ENCODE results near the gene SCFD2.
"Not testable (repeated sequence)": the region's sequence is repeated elsewhere in the genome, so short reads cannot be mapped to it uniquely, and the experiment has no call there.

SCFD2 gene

GRCh38 chr4:52850406-52851124 lies 515.3 kb downstream of the SCFD2 start:
- no peak for DNase-seq (ENCODE audit: low spot score)

GRCh38 chr4:52848254-52848653 lies 517.6 kb downstream of the SCFD2 start:
- no peak for DNase-seq (ENCODE audit: low spot score)

- DNase-seq (ENCODE audit: low spot score), result no peak
These were observed 519.4 kb downstream of the SCFD2 start for GRCh38 chr4:52846502-52846901.

GRCh38 chr4:52844596-52844995 lies 521.3 kb downstream of the SCFD2 start:
- DNase-seq (ENCODE audit: low spot score), result no peak

GRCh38 chr4:52843958-52844357 lies 521.9 kb downstream of the SCFD2 start:
- no peak for DNase-seq (ENCODE audit: low spot score)

- DNase-seq (ENCODE audit: low spot score), result no peak
These were observed 522.5 kb downstream of the SCFD2 start for GRCh38 chr4:52843351-52843750.

- no peak for DNase-seq (ENCODE audit: low spot score)
These were observed 523.1 kb downstream of the SCFD2 start for GRCh38 chr4:52842792-52843191.

GRCh38 chr4:52841682-52842456 lies 524.0 kb downstream of the SCFD2 start:
- DNase-seq (ENCODE audit: low spot score), result no peak

- DNase-seq (ENCODE audit: low spot score), result no peak
These were observed 525.1 kb downstream of the SCFD2 start for GRCh38 chr4:52840531-52841370.

- DNase-seq (ENCODE audit: low spot score), result no peak
These were observed 526.9 kb downstream of the SCFD2 start for GRCh38 chr4:52838729-52839586.

GRCh38 chr4:52837716-52838558 lies 527.9 kb downstream of the SCFD2 start:
- peak; percentile 32 for DNase-seq (ENCODE audit: low spot score)

GRCh38 chr4:52836678-52837077 lies 529.2 kb downstream of the SCFD2 start:
- DNase-seq (ENCODE audit: low spot score), result no peak

GRCh38 chr4:52836120-52836519 lies 529.7 kb downstream of the SCFD2 start:
- no peak for DNase-seq (ENCODE audit: low spot score)

- DNase-seq (ENCODE audit: low spot score), result not testable (repeated sequence)
These were observed 531.0 kb downstream of the SCFD2 start for GRCh38 chr4:52834641-52835456.

- DNase-seq (ENCODE audit: low spot score), result no peak
These were observed 531.8 kb downstream of the SCFD2 start for GRCh38 chr4:52833941-52834525.

GRCh38 chr4:52825460-52826090 lies 540.3 kb downstream of the SCFD2 start:
- DNase-seq (ENCODE audit: low spot score), result no peak

- no peak for DNase-seq (ENCODE audit: low spot score)
These were observed 541.0 kb downstream of the SCFD2 start for GRCh38 chr4:52824603-52825459.

GRCh38 chr4:52824270-52824602 lies 541.6 kb downstream of the SCFD2 start:
- DNase-seq (ENCODE audit: low spot score), result no peak
